ENCODE measurements around the gene TSC22D3. TPM values are rescaled to one million over a fixed set of nuclear protein-coding genes. Genes with fewer than 3 reads are reported as not detected.
"Not testable (repeated sequence)": the region's sequence is repeated elsewhere in the genome, so short reads cannot be mapped to it uniquely, and the experiment has no call there.

Gene TSC22D3
- total RNA-seq, 2 donors from 2014 or later: 18.5 to 23.3 TPM

DNA sequence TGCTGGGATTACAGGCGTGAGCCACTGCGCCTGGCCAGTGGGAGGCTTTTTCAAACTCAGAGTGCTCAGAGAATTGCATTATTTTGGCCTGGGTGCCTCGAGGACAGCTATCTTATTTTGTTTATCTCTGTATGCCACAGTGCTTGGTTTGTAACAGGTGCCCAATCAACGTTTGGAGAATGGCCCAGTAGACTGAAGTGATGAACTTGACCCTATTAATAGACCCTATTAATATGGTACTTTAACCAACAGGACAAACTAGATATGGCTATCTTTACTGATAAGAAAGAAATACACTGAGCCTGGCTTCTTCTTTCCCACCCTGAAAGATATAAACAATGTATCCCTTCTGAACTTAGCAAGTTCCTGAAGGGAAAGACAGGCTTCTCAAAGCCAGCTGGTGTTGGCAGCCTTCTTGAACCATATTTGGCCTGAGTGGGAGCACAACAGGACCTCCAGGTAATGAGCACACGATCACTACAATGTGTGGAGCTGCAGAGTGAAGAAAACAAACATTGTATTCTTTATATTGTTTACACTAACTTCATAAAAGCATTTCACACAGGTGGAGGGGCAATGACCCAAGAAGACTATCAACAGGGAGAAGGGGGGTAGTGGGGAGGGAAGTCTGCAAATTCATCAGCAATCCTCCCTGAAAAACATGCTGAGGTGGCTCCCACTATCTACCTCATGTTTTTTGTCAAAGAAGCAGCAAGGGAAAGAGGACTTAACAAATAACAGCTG is 105.5 kb downstream of the TSC22D3 start:
- Histone ChIP-seq H3K36me3 (no peaks in the 10 kb centered on the region), H3K4me1 (no peaks in the 10 kb centered on the region), H3K9ac (ENCODE audit: low read depth in 2 of 2, low read length in 2 of 2) (no peak overlapping the region), H3K27me3 (no peaks in the 10 kb centered on the region), H3K9me3 (no peaks in the 10 kb centered on the region), H3K27ac (no peak overlapping the region), H3K4me3 (no peak overlapping the region)
- DNase-seq: no peak
- intact Hi-C loops (cut with DNase I): loop anchor here (5.0 kb wide), 1 partner anchor 107 kb away; the partner anchor contains the start of genes NCBP2L and TSC22D3
- TF ChIP-seq, protein P1, sequence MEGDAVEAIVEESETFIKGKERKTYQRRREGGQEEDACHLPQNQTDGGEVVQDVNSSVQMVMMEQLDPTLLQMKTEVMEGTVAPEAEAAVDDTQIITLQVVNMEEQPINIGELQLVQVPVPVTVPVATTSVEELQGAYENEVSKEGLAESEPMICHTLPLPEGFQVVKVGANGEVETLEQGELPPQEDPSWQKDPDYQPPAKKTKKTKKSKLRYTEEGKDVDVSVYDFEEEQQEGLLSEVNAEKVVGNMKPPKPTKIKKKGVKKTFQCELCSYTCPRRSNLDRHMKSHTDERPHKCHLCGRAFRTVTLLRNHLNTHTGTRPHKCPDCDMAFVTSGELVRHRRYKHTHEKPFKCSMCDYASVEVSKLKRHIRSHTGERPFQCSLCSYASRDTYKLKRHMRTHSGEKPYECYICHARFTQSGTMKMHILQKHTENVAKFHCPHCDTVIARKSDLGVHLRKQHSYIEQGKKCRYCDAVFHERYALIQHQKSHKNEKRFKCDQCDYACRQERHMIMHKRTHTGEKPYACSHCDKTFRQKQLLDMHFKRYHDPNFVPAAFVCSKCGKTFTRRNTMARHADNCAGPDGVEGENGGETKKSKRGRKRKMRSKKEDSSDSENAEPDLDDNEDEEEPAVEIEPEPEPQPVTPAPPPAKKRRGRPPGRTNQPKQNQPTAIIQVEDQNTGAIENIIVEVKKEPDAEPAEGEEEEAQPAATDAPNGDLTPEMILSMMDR (IDR thresholded peaks at IDR 0.05): no peak

DNA sequence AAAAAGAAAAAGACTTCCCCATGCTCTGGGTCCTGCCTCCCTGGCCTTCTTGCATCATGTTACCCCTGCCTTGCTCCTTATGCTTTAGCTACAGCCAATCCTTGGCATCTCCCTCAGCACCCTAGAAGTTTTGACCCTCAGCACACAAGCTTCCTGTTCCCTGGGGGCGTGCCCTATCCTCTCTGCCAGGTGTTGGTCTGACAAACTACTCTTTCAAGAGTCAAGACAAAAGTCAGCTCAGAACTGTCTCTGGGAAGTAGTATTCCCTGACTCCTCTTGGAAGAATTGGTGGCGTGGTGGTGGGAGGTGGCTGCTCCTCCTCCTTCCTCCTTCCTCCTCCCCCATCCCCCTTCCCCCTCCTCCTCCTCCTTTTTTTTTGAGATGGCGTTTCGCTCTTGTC is 106.3 kb downstream of the TSC22D3 start:
- Histone ChIP-seq H3K9me3 (no peaks in the 10 kb centered on the region), H3K4me1 (no peaks in the 10 kb centered on the region), H3K27me3 (no peaks in the 10 kb centered on the region), H3K4me3 (no peak overlapping the region), H3K36me3 (no peaks in the 10 kb centered on the region), H3K27ac (no peak overlapping the region), H3K9ac (ENCODE audit: low read depth in 2 of 2, low read length in 2 of 2) (no peak overlapping the region)
- TF ChIP-seq, protein P1 (IDR thresholded peaks at IDR 0.05): no peak
- intact Hi-C loops (cut with DNase I): loop anchor here (5.0 kb wide), 1 partner anchor 108 kb away; the partner anchor contains the start of genes NCBP2L and TSC22D3
- DNase-seq: no peak

DNA sequence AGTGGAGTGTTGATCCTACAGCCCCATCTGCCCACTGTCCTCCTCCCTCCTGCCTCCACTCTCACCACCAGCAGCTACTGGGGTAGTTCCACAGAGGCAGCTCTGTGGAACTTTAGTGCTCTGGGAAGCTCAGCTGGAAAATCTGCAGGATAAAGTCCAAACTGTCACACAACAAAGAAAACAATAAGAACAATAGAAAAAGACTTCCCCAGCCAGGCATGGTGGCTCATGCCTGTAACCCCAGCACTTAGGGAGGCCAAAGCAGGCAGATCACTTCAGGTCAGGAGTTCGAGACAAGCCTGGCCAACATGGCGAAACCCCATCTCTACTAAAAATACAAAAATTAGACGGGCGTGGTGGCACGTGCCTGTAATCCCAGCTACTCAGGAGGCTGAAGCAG is 106.9 kb downstream of the TSC22D3 start:
- DNase-seq; H3K27ac ChIP-seq; H3K9me3 ChIP-seq; H3K27me3 ChIP-seq; H3K4me1 ChIP-seq; H3K9ac ChIP-seq (ENCODE audit: low read depth in 2 of 2, low read length in 2 of 2); H3K36me3 ChIP-seq; H3K4me3 ChIP-seq: not testable (repeated sequence)
- intact Hi-C loops (cut with DNase I): loop anchor here (5.0 kb wide), 1 partner anchor 109 kb away; the partner anchor contains the start of genes NCBP2L and TSC22D3

DNA sequence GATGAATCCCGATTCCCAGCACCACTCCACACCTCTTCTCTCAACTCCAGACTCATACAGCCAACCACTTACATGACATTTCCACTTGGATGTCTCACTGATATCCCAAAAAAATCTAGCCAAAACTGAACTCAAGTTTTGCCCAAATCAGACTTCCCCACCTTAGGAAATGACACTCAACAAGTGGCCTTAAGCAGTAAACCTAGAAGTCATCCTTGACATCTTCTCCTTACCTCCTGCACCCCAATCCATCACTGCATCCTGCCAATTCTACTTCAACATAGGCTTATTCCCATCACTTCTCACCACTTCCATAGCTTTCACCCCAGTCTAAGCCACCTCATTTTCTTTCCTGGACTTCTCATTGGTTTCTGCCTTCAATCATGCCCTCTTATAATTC is 108.2 kb downstream of the TSC22D3 start:
- Histone ChIP-seq H3K4me1 (no peaks in the 10 kb centered on the region), H3K36me3 (no peaks in the 10 kb centered on the region), H3K9me3 (no peaks in the 10 kb centered on the region), H3K27ac (no peak overlapping the region), H3K27me3 (no peaks in the 10 kb centered on the region), H3K4me3 (no peak overlapping the region), H3K9ac (ENCODE audit: low read depth in 2 of 2, low read length in 2 of 2) (no peak overlapping the region)
- intact Hi-C loops (cut with DNase I): loop anchor here (5.0 kb wide), 1 partner anchor 110 kb away; the partner anchor contains the start of genes NCBP2L and TSC22D3
- no peak for DNase-seq
- TF ChIP-seq, protein P1 (IDR thresholded peaks at IDR 0.05): no peak

DNA sequence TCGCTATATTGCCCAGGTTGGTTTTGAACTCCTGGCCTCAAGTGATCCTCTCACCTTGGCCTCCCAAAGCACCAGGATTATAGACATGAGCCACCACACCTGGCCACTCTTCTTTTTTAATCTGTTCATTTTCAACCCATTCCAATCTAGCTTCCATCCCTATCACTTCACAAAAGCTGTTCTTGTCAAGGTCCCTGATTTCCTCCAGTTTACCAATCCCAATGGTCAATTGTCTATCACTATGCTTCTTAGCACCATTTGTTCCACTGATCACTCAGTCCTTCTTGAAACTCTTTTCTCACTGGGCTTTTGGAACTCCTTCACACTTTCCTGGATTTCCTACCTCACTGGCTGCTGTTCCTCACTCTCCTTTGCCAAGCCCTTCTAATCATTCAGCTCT is 108.7 kb downstream of the TSC22D3 start:
- no peaks in the 10 kb centered on the region for H3K4me1 ChIP-seq
- intact Hi-C loops (cut with DNase I): loop anchor here (5.0 kb wide), 1 partner anchor 110 kb away; the partner anchor contains the start of genes NCBP2L and TSC22D3

More for the DNA sequence above, 108.7 kb downstream of the TSC22D3 start:
- TF ChIP-seq, protein P1 (IDR thresholded peaks at IDR 0.05): no peak
- Histone ChIP-seq H3K4me3 (no peak overlapping the region), H3K27ac (no peak overlapping the region), H3K9ac (ENCODE audit: low read depth in 2 of 2, low read length in 2 of 2) (no peak overlapping the region), H3K36me3 (no peaks in the 10 kb centered on the region), H3K27me3 (no peaks in the 10 kb centered on the region), H3K9me3 (no peaks in the 10 kb centered on the region)
- no peak for DNase-seq

Other genes with a start within 250 kb of the TSC22D3 start
- 10 to 100 TPM; 12.2 to 20.3 TPM for gene PRPS1, start 147.3 kb downstream of the TSC22D3 start, total RNA-seq
- gene NCBP2L, start 1.9 kb upstream of the TSC22D3 start, total RNA-seq: not detected
- 1 to 10 TPM; 5.4 to 6.3 TPM for gene MID2, start 50.1 kb upstream of the TSC22D3 start, total RNA-seq
- not detected for gene TEX13B, start 206.6 kb upstream of the TSC22D3 start, total RNA-seq